Measurements from ENCODE around the gene PRPSAP1. TPM values are rescaled to one million over a fixed set of nuclear protein-coding genes. Genes with fewer than 3 reads are reported as not detected.

Gene PRPSAP1
- polyA plus RNA-seq, 3 donors: 45.8 to 58.2 (median 51.2) TPM

DNA sequence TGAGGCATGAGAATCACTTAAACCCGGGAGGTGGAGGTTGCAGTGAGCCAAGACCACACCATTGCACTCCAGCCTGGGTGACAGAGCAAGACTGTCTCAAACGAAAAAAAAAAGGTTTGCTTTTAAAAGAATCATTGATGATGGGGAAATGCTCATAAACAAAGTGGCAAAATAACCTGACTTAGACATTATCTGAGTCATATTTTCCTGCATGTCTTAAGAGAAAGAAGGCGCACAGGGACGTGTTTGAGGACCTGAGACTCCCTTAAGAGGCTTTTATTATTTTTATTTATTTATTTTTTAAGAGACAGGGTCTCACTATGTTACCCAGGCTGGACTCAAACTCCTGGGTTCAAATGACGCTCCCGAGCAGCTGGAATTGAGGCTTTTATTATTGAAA lies 5.7 kb upstream of the PRPSAP1 start:
- TF ChIP-seq, protein P1, sequence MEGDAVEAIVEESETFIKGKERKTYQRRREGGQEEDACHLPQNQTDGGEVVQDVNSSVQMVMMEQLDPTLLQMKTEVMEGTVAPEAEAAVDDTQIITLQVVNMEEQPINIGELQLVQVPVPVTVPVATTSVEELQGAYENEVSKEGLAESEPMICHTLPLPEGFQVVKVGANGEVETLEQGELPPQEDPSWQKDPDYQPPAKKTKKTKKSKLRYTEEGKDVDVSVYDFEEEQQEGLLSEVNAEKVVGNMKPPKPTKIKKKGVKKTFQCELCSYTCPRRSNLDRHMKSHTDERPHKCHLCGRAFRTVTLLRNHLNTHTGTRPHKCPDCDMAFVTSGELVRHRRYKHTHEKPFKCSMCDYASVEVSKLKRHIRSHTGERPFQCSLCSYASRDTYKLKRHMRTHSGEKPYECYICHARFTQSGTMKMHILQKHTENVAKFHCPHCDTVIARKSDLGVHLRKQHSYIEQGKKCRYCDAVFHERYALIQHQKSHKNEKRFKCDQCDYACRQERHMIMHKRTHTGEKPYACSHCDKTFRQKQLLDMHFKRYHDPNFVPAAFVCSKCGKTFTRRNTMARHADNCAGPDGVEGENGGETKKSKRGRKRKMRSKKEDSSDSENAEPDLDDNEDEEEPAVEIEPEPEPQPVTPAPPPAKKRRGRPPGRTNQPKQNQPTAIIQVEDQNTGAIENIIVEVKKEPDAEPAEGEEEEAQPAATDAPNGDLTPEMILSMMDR (IDR thresholded peaks at IDR 0.05): no peak
- no peak overlapping the region for H3K9ac ChIP-seq (ENCODE audit: insufficient read depth, low read length, poor library complexity, severe bottlenecking)
- peaks cover 6 to 15% of the 10 kb centered on the region in 2 donors for H3K4me1 ChIP-seq (ENCODE audit: control insufficient read depth in 1 of 2, insufficient read depth in 2 of 2, low read length in 2 of 2)
- H3K9me3 ChIP-seq (replicated peaks in 1 of 2; ENCODE audit: control insufficient read depth in 1 of 2, insufficient read depth in 1 of 2, low read length in 2 of 2): no peaks in the 10 kb centered on the region
- H2AFZ ChIP-seq (ENCODE audit: insufficient read depth, low read depth, low read length, poor library complexity, severe bottlenecking): no peak overlapping the region
- no peak overlapping the region for H3K4me3 ChIP-seq (replicated peaks in 1 of 3; ENCODE audit: low read depth in 2 of 3, low read length in 3 of 3)
- peaks cover 0 to under 1% of the 10 kb centered on the region in 2 donors for H3K36me3 Mint-ChIP-seq
- peaks cover 7 to 16% (median 7%) of the 10 kb centered on the region in 3 donors for H3K27me3 Mint-ChIP-seq (ENCODE audit: low read depth in 3 of 3)
- WGBS (ENCODE audit: insufficient coverage): 92% methylated on average over 3 of the region's 6 CpGs
- H3K4me3 Mint-ChIP-seq: no peak overlapping the region
- H3K27me3 ChIP-seq (ENCODE audit: control insufficient read depth in 2 of 2, insufficient read depth in 2 of 2, low read length in 2 of 2): no peaks in the 10 kb centered on the region
- no peak for DNase-seq
- no peak overlapping the region for H3K27ac ChIP-seq (ENCODE audit: low read depth in 1 of 2, low read length in 2 of 2)
- no peak overlapping the region for H3K27ac Mint-ChIP-seq
- no peaks in the 10 kb centered on the region for H3K9me3 Mint-ChIP-seq
- intact Hi-C loops (cut with micrococcal nuclease): no loop called here
- H4K20me1 ChIP-seq (ENCODE audit: insufficient read depth, low read length): no peaks in the 10 kb centered on the region
- H3K79me2 ChIP-seq (ENCODE audit: insufficient read depth, low read length): no peaks in the 10 kb centered on the region
- H3K4me1 Mint-ChIP-seq: peaks cover 11% of the 10 kb centered on the region
- H3K36me3 ChIP-seq (replicated peaks in 1 of 2; ENCODE audit: control insufficient read depth in 1 of 2, insufficient read depth in 2 of 2, low read length in 2 of 2): no peaks in the 10 kb centered on the region
- no peak overlapping the region for H3K4me2 ChIP-seq (replicated peaks; ENCODE audit: extremely low read depth, low read length, poor library complexity, severe bottlenecking)

DNA sequence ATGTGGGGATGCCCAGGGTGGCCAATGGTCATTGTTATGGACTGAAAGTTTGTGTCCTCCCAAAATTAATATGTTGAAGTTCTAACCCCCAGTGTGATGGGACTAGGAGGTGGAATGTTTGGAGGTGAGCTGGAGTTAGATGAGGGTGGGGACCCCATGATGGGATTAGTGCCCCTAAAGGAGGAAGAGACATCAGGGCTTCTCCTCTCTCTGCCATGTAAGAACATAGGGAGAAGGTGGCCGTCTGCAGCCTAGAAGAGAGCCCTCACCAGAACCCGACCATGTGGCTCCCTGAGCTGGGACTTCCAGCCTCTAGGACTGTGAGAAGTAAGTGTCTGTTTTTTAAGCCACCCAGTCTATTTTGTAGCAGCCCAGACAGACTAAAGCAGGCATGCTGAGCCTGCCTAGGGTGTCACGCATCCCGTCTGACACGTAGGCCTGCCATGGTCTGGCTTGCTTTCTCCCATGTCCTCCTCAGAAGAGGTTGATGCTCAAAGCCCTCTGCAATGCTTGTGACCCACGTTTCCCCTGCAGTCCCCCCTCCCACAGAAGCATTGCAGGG lies 4.0 kb upstream of the PRPSAP1 start:
- Histone ChIP-seq H3K36me3 (replicated peaks in 1 of 2; ENCODE audit: control insufficient read depth in 1 of 2, insufficient read depth in 2 of 2, low read length in 2 of 2) (no peaks in the 10 kb centered on the region), H4K20me1 (ENCODE audit: insufficient read depth, low read length) (no peaks in the 10 kb centered on the region), H2AFZ (ENCODE audit: insufficient read depth, low read depth, low read length, poor library complexity, severe bottlenecking) (no peak overlapping the region), H3K27me3 (ENCODE audit: control insufficient read depth in 2 of 2, insufficient read depth in 2 of 2, low read length in 2 of 2) (no peaks in the 10 kb centered on the region), H3K4me2 (replicated peaks; ENCODE audit: extremely low read depth, low read length, poor library complexity, severe bottlenecking) (no peak overlapping the region), H3K9me3 (replicated peaks in 1 of 2; ENCODE audit: control insufficient read depth in 1 of 2, insufficient read depth in 1 of 2, low read length in 2 of 2) (no peaks in the 10 kb centered on the region), H3K27ac (ENCODE audit: low read depth in 1 of 2, low read length in 2 of 2) (no peak overlapping the region), H3K4me1 (ENCODE audit: control insufficient read depth in 1 of 2, insufficient read depth in 2 of 2, low read length in 2 of 2) (peaks cover 13 to 15% of the 10 kb centered on the region in 2 donors), H3K9ac (ENCODE audit: insufficient read depth, low read length, poor library complexity, severe bottlenecking) (no peak overlapping the region), H3K4me3 (replicated peaks in 1 of 3; ENCODE audit: low read depth in 2 of 3, low read length in 3 of 3) (no peak overlapping the region), H3K79me2 (ENCODE audit: insufficient read depth, low read length) (peaks cover 6% of the 10 kb centered on the region)
- TF ChIP-seq, protein P1 (IDR thresholded peaks at IDR 0.05): no peak
- H3K4me3 Mint-ChIP-seq: no peak overlapping the region
- intact Hi-C loops (cut with micrococcal nuclease): no loop called here
- H3K4me1 Mint-ChIP-seq: peaks cover 13% of the 10 kb centered on the region
- no peak overlapping the region for H3K27ac Mint-ChIP-seq
- no peaks in the 10 kb centered on the region for H3K36me3 Mint-ChIP-seq
- H3K9me3 Mint-ChIP-seq: peaks cover 0 to 1% (median 0%) of the 10 kb centered on the region in 7 donors
- 88% methylated on average over 4 of the region's 6 CpGs for WGBS (ENCODE audit: insufficient coverage)
- peaks cover 6 to 13% (median 7%) of the 10 kb centered on the region in 3 donors for H3K27me3 Mint-ChIP-seq (ENCODE audit: low read depth in 3 of 3)
- no peak for DNase-seq
